GM12864 (cell line): ENCODE measurements around the gene ILDR1.

ENCODE experiments used
- DNase-seq: peaks from one replicate; pipeline ENCODE4 v3.0.0-alpha.2; 2011; ENCODE audit warnings: low read depth
- H3K4me3 ChIP-seq: 2 replicates; pipeline ENCODE4 v1.5.1; 2011; ENCODE audit warnings: mild to moderate bottlenecking, low read depth, low read length, control low read depth
- CTCF ChIP-seq: IDR thresholded peaks from 2 replicates; pipeline ENCODE4 v1.5.1; 2011; ENCODE audit warnings: low read depth, mild to moderate bottlenecking, moderate library complexity, low read length, control low read depth, inconsistent platforms; ENCODE audit errors: missing control alignments

Gene ILDR1

GRCh38 chr3:122008166-122008565 lies 13.9 kb downstream of the ILDR1 start:
- H3K4me3 ChIP-seq, result no peak overlapping the region
- TF ChIP-seq CTCF, result no peak
- no peak for DNase-seq

DNA sequence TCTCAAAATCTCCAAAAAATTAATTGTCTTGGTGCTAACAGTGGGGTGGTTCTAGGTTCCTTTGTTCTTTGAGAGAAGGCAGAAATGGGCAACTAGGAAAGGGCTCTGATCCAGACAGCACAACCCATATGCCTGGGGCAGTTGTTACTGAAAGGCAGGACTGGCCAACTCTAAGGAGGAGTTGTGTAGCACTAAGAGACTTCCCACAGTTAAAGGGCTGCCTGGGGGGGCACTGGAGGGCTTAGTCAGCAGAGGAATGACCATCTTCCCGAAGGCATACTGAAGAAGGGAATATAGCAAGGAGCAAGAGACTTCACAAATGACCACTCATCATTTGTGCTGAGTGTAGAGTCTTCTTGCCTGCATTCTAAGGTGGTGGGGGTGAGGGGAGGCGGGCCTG lies 15.8 kb downstream of the ILDR1 start:
- no peak for TF ChIP-seq CTCF
- DNase-seq, result no peak
- no peak overlapping the region for H3K4me3 ChIP-seq

DNA sequence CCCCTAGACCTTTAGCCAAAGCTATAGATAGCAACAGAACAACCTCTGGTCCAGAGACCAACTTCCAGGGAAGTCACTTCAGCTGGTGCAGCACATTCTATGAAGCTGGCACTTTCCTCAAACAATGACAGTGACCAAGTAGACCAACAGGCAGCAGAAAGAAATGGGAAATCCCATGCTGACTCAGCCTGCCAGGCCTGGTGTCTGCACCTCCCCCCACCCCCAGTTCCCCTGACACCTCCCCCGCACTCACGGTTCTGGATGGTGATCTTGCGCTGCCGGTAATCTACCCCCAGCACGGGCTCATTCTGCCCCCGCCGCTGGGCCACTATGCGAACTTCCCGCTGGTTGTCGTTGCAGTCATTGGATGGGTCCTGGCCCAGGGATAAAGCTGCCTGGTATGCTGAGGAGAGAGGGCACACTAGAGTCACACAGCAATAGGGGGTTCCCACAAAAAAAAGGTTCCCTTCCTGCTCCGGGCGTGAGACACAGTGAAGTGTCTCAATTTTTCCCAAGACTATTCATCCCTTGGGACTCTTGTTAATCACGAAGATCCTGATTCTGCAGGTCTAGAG lies 17.0 kb downstream of the ILDR1 start:
- no peak for DNase-seq
- H3K4me3 ChIP-seq, result peak overlapping the region; percentile 9
- no peak for TF ChIP-seq CTCF

- no peak for TF ChIP-seq CTCF
- no peak for DNase-seq
- peak overlapping the region; percentile 9; the same call in 1 of the 2 replicates for H3K4me3 ChIP-seq
Measured at GRCh38 chr3:122004107-122004506, 17.9 kb downstream of the ILDR1 start.

DNA sequence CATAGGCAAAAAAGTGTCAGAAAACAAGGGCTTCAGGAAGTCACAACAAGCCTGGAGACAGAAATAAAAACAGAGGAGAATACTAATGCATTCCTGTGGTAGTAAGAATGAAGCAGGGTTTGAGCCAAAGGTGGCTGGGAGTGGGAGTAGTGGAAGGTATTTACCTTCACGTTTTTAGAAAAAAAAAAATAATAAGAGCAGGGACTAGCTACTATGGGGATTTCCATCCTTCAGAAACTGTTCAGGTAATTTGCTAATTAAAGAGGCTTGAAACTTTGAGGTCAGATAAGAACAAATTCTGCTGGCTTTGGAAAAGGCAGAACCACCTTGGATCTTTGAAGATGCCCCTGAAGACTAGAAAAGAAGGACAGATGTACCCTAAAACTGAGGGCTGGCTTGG lies 18.4 kb downstream of the ILDR1 start:
- H3K4me3 ChIP-seq, result no peak overlapping the region; the same call in 1 of the 2 replicates
- no peak for TF ChIP-seq CTCF
- DNase-seq, result no peak

GRCh38 chr3:122003112-122003511 lies 18.9 kb downstream of the ILDR1 start:
- TF ChIP-seq CTCF, result no peak
- H3K4me3 ChIP-seq, result no peak overlapping the region; the same call in 1 of the 2 replicates
- DNase-seq, result no peak

DNA sequence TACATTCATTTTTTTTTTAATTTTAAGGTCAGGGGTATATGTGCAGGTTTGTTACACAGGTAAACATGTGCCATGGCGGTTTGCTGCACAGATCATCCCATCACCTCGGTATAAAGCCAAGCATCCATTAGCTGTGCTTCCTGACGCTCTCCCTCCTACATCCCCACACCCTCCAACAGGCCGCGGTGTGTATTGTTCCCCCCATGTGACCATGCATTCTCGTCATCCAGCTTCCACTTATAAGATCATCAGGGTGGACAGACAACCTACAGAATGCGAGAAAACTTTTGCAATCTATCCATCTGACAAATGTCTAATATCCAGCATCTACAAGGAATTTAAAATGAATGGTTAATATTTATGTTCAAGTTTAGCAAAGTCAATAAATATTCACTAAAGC lies 19.4 kb downstream of the ILDR1 start:
- no peak for DNase-seq
- no peak overlapping the region; the same call in 1 of the 2 replicates for H3K4me3 ChIP-seq
- no peak for TF ChIP-seq CTCF
